HL-60/S4 treated with phorbol 12-myristate 13-acetate at 8.2 ng/mL for 4 days and 3 days (cell line): ENCODE measurements around the gene RALGPS2.
"Not testable (repeated sequence)": the region's sequence is repeated elsewhere in the genome, so short reads cannot be mapped to it uniquely, and the experiment has no call there.

Experiments used
- in situ Hi-C: fragments of 300-500 bp; cut with MboI; formaldehyde crosslinking; loops from 2 replicates; pipeline ENCODE4 v1.15.0; 2022; ENCODE audit warnings: low sequenced_read_pairs

Gene RALGPS2

GRCh38 chr1:178724376-178724727 is 692 bp upstream of the RALGPS2 start:
- in situ Hi-C loops, result no loop called here

- in situ Hi-C loops, result no loop called here
These were observed 532 bp downstream of the RALGPS2 start for GRCh38 chr1:178725466-178726086.

DNA sequence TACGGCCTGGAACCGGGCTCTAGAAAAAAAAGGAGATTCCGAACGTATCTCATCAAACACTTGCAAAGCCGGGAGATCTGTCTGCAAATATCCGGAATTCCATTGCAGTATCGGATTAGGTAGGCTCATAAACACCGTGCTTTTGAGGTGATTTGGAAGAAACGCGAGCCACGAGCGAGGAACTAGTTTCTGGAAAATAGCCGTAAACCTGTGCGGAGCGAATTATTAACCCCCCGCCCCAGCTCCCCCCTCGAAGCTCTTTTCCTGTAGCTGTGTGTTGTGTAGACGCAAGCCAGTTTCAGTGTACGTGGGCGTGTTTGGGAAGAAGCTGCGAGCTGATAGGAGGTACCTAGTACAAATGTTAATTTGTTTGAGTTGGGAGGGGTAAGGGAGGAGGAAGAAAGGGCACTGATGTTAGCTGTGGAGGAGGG is 1.1 kb downstream of the RALGPS2 start:
- in situ Hi-C loops, result no loop called here

GRCh38 chr1:178726545-178726944 is 1.5 kb downstream of the RALGPS2 start:
- in situ Hi-C loops, result no loop called here

DNA sequence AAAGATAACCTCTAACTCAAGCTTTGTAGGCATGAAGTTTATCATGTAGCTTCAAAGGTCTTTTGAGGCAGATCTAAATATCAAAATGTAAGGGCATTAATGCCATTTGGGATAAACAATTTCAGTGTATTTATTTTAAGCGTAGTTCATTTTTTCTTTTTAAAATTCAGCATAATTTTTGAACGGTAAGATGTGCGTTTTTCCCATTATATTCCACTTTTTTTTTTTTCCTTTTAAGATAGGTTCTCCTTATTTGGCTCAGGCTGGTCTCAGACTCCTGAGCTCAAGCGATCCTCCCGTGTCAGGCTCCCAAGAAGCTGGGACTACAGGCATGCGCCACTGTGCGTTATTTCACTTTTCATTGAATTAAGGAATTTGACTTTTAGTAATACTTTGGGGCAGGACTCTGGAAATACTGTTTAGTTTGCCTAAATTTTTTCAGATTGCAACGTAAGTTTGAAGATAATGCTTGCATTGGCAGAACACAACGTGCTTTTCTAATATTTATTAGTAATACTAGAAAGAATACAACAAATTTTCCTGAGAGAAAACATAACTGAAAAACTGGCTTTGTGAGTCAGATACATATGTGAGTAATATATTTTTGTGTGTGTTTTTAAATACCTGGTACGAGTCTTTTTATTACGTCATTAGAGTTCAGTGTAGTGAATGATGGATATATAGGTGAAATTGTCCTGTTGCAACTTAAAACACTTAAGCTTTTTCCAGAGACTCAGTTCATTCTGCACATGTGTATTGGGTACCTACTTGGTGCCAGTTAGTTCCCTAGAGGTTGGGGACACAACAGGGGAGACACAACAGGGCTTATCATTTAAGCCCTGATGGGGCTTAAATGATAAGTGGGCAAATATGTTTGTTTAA is 2.2 kb downstream of the RALGPS2 start:
- in situ Hi-C loops, result no loop called here

- in situ Hi-C loops, result no loop called here
These were observed 8.9 kb downstream of the RALGPS2 start for GRCh38 chr1:178733972-178734371.

GRCh38 chr1:178738780-178739179 is 13.7 kb downstream of the RALGPS2 start:
- in situ Hi-C loops, result no loop called here

- in situ Hi-C loops, result no loop called here
These were observed 14.4 kb downstream of the RALGPS2 start for GRCh38 chr1:178739285-178740045.

DNA sequence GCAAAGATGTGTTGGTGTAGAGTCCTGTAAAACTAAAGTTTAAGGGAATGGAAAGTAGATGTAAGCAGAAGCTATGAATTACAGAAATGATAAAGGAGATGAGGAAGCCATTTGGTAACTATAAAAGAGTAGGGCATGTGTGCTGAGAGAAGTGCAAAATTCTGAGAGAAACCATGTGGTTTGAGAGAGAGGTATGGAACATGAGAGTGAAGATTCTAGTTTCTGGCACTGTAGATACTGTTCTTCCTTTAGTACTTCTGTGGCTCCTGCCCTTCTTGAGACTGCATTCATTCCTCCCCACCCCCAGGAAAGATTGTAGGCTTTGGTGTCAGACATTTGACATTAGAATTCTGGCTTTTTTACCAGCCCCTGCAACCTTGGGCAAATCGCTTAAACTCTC is 15.4 kb downstream of the RALGPS2 start:
- in situ Hi-C loops, result no loop called here

GRCh38 chr1:178740924-178741323 is 15.9 kb downstream of the RALGPS2 start:
- in situ Hi-C loops, result no loop called here

DNA sequence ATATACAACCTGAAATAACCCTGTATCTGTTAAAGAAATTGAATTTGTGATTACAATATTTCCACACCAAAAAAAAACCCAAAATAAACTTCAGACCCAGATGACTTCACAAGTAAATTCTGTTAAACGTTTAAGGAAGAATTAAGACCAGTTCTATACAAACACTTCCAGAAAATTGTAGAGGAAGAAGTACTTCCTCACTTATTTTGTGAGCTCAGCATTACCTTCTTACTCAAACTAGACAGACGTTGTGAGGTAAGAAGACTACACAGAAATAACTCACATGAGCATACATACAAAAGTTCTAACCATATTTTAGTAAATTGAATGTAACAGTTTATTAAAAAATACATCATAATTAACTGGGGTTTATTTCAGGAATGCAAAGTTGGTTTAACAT is 18.8 kb downstream of the RALGPS2 start:
- in situ Hi-C loops, result no loop called here

GRCh38 chr1:178745260-178745659 is 20.2 kb downstream of the RALGPS2 start:
- in situ Hi-C loops, result no loop called here

- in situ Hi-C loops, result no loop called here
These were observed 21.3 kb downstream of the RALGPS2 start for GRCh38 chr1:178746345-178746744.

- in situ Hi-C loops, result not testable (repeated sequence)
These were observed 22.3 kb downstream of the RALGPS2 start for GRCh38 chr1:178747361-178747760.

DNA sequence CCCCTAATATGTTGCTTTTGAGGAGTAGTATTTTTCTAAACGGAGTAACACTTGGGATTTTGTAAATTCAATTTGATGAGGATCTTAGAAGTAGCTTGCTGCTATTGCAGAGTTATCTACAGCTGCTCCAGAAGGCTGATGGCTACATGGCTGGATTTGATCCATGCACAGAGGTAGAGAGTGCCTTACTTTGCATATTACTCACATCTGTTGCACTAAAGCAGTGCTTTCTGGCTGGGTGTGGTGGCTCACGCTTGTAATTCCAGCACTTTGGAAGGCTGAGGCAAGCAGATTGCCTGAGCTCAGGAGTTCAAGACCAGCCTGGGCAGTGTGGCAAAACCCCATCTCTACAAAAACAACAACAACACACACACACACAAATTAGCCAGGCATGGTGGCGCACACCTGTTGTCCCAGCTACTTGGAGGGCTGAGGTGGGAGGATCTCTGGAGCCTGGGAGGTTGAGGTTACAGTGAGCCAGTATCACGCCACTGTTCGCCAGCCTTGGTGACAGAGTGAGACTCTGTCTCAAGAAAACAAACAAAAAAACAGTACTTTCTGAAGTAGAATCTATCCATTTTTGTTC is 24.6 kb downstream of the RALGPS2 start:
- in situ Hi-C loops, result loop anchor here (25.0 kb wide), 2 partner anchors 212 to 263 kb away; no protein-coding TSS in a partner anchor

DNA sequence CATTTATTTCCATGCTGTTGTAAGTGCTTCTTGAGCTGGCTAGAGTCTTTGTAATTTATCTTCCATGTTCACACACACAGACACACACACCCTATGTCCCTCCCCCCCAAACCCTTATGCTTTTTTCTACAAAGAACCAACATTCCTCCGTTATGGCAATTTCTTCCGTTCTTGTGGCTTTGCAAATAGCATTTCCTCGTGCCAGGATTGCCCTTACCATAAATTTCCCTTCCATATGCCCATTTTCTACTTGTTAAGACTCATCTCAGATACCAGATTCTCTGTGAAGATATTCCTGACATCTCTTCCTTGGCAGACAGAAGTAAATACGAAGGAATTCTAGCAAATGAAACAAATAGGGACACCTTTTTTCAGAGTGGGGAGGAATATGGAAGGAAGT is 26.0 kb downstream of the RALGPS2 start:
- in situ Hi-C loops, result loop anchor here (25.0 kb wide), 2 partner anchors 214 to 261 kb away; no protein-coding TSS in a partner anchor

DNA sequence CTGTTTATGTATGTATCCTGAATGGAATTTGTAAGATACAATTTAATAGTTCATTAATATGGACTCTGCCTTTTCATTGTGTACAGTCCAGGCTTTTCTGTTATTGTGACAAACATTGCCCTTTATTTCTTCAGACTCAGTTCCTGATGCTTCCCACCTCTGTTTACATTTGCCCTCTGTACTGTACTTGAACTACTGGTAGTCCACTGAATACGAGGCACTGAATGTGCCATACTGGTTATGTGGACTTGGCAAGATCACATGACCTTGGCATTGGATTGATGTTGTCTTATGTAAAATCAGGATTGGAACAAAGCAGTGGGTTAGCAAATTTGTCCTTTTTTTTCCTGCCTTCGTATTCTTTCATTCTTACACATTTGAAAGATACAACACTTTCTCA is 27.8 kb downstream of the RALGPS2 start:
- in situ Hi-C loops, result loop anchor here (25.0 kb wide), 2 partner anchors 216 to 259 kb away; no protein-coding TSS in a partner anchor

- in situ Hi-C loops, result loop anchor here (25.0 kb wide), 2 partner anchors 217 to 258 kb away; no protein-coding TSS in a partner anchor
These were observed 29.7 kb downstream of the RALGPS2 start for GRCh38 chr1:178754655-178755256.

- in situ Hi-C loops, result loop anchor here (25.0 kb wide), 2 partner anchors 231 to 244 kb away; no protein-coding TSS in a partner anchor
These were observed 43.4 kb downstream of the RALGPS2 start for GRCh38 chr1:178768423-178768822.

- in situ Hi-C loops, result loop anchor here (25.0 kb wide), 2 partner anchors 236 to 239 kb away; no protein-coding TSS in a partner anchor
These were observed 47.9 kb downstream of the RALGPS2 start for GRCh38 chr1:178772952-178773351.
